Measurements from ENCODE around the gene SIRPG. TPM values are rescaled to one million over a fixed set of nuclear protein-coding genes. Genes with fewer than 3 reads are reported as not detected.
A peak's percentile ranks its signal among the peaks of the same experiment; 100 is the strongest.
"Not testable (repeated sequence)": the region's sequence is repeated elsewhere in the genome, so short reads cannot be mapped to it uniquely, and the experiment has no call there.

The SIRPG gene
- total RNA-seq, 1 donor from 2014 or later = not detected

DNA sequence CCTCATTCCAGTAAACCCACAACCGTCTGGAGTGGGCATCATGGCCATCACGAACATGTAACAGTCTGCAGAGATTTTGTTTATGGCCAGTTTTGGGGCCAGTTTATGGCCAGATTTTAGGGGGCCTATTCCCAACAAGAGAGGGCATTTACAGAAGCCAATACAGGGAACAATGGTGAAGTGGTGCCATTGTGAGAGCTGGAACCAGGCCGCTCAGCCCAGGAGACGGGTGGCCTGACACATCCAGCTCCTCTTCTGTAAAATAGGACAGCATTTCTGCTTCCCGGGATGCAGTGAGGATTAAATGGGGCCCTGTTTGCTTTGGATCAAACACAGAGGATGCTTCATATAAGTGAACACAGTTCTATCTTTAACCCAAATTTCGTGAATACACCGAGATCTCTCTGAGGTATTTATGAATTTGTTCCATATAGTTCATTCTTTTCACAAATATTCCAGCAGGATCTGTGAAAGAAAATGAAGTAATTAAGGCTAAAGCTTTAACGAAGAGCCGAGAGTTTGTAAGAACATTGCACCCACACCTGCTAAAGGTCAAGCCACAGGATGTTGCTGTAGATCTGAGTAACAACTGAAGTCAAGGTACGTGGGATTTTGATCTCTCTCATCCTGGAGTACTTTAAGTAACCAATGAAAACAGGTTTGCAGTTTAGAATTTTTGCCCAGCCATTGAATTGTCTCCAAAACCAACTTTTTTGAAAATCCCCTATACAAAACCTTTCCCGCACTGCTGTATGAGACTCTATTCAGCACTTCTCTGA is 14.5 kb upstream of the SIRPG start:
- DNase-seq (ENCODE audit: low read depth in 2 of 2) = no peak

DNA sequence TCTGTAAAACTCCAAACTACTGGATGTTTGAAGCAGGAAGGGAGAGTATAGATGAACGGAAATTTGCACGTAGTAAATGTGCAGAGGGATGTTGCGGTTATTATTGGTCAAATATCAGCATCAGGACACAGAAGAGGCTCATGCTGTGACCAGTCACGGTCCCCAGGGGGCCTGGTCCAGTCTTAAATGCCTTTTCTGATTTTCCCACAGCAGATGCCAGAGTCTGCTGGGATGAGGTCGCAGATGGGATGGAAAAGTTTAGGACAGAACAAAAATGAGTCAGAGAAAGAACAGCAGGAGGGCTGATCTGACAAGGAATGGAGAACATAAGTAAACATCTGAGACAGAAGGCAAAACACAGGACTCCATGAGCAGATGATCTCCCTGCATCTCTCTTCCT is 11.7 kb upstream of the SIRPG start:
- DNase-seq (ENCODE audit: low read depth in 2 of 2) = no peak

DNA sequence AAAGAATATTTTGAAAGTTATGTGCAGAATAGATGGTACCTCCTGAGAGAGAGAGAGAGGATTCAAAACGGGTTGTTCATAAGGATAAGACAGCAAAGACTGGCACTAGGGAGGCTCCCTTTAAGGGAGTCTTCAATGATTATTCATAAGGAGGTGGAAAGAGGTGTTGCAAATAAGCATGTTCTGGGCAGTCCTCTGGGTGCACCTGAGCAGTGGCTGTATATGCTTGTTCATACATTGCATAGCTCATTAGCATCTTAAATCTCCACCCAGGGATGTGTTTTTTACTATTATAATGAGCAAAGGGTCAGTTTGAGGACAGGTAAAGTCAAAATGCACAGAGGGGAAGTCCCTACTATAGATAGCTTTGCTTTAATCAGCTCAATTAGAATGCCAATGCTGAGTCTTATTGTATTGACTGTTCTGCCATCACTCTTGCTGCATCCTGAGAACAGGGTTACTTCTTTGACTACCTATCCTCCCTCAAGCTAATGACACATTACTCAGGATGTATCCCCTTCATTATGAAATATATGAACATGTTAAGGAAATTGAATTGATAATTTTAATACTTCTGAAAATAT is 10.0 kb upstream of the SIRPG start:
- DNase-seq (ENCODE audit: low read depth in 2 of 2) = no peak

DNA sequence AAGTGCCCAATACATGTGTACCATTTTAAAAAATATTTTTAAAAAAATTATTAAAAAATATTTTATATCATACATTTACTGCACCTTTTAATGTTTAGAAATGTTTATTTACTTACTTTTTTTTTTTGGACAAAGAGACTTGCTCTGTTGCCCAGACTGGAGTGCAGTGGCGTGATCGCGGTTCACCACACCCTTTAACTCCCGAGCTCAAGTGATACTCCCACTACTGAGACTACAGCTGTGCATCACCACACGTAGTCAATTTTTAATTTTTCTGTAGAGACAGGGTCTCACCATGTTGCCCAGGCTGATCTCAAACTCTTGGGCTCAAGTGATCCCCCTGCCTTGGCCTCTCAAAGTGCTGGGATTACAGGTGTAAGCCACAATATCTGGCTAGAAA is 9.2 kb upstream of the SIRPG start:
- DNase-seq (ENCODE audit: low read depth in 2 of 2) = no peak

DNA sequence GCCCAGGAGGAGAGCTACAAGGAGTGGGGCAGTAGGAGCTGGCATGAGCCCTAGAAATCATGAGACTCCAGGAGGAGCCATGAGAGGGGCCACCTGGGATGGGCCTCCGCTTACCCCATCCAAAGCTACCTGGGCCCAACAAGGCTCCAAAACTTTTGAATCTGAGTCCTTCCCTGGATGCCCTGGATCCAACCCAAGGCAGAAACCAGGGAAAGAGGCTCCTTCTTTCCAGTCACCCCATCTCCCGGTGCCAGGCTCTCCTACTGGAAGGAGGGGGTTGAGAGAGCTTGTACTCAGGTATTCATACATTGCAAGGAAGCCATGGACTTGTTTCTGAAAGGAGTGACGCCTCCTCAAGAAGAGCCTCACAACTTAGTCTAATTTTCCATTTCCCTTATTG is 7.8 kb upstream of the SIRPG start:
- no peak for DNase-seq (ENCODE audit: low read depth in 2 of 2)

DNA sequence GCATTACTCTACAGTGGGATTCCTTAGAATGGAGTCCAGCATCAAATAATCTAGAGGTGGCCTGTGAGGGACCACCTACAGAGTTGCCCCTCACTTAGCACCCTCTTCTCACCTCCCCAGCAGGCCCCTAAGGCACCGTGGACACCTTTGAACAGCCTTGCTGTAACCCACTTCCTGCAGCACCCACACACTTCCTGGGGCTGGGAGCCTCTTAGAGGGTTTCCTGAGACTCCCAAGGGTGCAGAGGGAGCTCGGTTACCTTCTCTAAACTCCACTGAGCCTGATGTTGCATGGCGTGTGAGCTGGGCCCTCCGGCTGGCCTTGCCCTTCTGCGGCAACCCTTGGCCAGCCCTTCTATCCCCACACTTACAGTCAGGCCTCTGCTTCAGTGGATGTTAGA is 7.3 kb upstream of the SIRPG start:
- DNase-seq (ENCODE audit: low read depth in 2 of 2) = no peak

DNA sequence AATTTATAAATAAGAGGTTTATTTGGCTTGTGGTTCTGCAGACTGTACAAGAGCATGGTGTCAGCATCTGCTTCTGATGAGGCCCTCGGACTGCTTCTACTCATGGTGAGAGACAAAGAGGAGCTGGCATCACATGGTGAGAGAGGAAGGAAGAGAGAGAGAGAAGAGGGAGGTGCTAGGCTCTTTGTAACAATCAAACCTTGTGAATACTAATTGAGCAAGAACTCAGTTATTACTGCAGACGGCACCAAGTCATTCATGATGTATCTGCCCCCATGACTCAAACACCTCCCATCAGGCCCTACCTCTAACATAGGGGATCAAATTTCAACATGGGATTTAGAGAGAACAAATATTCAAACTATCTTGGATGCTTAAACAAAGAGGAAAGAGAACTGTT is 6.3 kb upstream of the SIRPG start:
- DNase-seq (ENCODE audit: low read depth in 2 of 2) = no peak

DNA sequence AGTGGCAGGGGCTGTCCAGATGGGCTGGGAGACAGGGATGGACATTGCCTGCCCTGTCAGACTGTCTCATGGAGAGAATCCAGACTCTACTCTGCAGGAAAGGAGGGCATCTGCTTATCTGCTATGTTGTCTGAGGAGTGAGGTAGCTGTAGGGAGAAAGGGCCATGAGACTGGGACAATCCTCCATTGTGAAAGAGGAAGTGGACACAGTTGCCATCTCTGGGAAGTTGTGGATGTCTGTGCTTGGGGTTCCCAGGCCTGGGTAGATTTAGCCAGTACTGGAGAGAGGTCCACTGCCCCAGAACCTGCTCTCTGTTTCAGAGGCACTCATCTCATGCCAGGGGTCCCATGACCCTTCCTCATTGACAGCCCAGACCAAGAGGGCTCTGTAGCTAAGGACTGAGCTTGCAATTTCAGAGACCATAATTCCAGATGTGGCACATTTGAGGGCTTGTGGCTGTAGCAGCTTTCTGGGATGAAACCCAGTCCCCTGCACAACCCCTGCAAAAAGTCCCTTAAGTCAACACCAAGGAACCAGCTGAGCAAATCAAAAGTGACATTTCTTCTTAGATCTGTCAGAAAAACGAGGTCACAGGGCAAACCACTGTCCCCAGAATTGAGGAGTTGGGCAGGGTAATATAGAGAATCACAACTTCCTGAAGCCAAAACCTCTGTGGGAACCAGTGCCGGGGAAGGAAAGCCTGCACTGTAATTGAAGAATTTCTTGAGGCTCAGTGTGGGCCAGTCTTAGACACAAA is 4.1 kb upstream of the SIRPG start:
- DNase-seq (ENCODE audit: low read depth in 2 of 2) = no peak

DNA sequence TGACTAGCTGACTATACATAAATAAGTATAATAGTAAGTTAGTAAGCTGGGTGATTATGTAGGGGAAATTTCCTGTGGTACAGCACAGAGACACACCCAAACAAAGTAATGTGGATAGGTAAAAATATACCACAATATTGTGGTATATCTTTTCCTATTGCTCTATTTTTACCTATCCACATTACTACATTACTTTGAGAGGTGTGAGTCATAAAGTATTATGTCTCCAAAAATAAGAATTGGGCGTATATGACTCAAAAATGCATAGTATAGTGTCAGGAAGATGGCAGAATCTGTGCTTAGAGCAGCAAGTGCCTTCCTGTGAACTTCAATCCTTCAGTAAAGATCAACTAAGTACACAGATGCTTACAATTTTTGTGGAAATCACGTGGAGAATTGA is 2.7 kb upstream of the SIRPG start:
- no peak for DNase-seq (ENCODE audit: low read depth in 2 of 2)

DNA sequence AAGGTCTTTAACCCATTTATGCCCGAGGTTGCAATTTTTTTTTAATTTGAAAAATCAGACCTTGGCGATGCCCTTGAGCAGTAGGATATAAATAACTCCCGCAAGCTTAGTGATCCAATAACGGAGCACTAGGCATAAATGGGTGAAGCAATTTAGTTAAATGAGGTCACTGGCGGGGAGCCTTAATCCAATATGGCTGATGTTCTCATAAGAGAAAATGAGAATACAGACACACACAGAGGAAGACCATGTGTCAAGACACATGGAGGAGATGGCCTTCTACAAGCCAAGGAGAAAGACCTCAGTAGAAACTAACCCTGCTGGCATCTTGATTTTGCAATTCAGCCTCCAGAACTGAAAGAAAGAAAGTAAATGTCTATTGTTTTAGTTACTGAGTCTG is 735 bp downstream of the SIRPG start:
- no peak for DNase-seq (ENCODE audit: low read depth in 2 of 2)

DNA sequence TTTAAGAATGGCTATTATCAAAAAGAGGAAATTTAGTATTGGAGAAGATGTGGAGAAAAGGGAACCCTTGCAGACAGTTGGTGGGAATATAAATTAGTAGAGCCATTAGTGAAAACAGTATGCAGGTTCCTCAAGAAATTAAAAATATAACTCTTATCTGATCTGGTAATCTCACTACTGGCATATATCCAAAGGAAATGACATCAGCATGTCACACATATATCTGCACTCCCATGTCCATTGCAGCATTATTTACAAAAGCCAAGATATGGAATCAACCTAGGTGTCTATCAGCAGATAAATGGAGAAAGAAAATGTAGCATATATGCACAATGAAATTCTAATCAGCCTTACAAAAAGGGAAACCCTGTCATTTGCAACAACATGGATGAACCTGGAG is 2.6 kb downstream of the SIRPG start:
- DNase-seq (ENCODE audit: low read depth in 2 of 2) = no peak

DNA sequence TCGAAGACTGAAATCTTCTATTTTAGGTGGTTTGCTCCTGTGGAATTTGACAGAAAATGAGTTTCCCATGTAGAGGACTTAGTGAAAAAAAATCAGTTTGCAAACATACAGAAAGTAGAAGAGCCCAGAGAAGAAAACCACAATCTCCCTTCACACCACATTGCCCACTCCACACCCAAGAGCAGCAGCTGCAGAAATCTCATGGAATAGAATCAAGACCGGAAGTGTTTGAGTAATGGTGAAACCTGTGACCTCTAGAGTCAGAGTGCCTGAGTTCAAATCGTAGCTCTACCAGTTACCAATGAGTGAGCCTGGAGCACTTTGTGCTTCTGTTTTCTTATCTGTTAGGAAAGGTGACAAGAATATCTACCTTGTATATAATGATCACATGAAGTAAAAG is 4.6 kb downstream of the SIRPG start:
- no peak for DNase-seq (ENCODE audit: low read depth in 2 of 2)

DNA sequence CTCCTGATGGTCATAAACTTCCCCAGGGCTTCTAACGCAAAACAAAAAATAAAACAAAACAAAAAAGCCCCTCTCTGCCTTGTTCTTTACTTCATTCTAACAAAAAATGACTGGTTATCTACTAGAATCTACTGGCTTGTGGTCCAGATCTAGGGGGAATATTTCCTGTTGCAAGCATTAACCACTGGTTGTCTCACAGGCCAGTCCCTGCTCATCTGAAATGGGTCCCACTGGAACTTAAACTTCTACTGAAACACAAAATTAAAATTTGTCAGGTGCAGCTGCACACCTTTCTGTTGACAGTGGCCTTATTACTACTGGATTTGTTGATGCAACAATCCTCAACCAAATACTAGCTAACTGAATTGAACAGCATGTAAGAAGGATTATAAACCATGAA is 5.5 kb downstream of the SIRPG start:
- DNase-seq (ENCODE audit: low read depth in 2 of 2) = no peak

DNA sequence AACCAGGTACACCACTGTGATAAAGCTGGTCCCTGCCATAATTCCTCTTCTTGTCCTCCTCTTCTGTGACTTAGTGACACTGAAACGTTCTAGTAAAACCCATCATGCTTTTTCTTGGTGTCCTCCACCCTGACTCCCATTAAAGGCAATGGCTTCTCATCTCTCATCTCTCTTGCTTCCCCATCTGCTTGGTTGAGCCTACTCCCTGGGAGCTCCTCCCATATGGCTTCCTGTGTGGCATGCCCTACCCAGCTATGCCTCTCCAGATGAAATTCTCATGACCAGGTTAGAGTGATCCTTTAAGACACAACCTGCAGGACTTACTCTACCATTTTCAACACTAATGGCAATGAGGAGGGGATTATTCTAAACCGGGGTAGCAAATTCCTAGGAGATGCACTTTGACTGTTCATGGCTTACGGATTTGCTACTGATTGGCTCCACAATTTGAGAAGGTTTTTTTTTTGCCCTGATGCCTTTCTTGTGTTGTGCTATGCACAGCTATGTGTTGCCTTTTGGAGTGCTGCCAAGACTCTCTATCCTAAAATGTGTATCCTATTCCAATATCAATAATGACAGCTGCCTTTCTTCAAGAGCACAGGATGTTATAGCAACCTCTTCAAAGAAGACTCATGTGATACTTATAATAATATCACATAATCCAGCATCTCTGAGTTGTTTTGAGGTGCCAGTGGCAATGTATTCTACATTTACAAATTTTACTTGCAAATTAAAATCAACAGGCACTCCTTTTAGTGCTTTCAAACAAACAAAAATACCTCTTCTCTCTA is 6.1 kb downstream of the SIRPG start:
- no peak for DNase-seq (ENCODE audit: low read depth in 2 of 2)

DNA sequence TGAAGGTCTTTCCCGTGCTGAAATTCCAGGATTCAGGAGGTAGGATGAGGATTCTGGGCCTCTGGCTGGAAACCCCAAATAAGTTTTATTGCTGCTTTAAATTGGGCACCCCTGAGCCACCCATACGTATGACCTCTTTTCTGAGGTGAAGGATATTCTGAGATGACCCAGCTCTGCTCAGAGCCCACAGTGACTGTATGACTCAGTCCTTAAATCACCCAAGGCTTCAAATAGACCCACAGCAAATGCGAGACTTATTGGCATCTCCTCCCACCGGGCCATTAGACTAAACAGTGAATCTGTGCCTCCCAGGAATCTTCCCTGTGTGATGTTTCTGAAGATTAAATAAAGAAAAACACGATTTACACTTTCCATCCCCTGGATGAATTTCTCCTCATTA is 9.5 kb downstream of the SIRPG start:
- DNase-seq (ENCODE audit: low read depth in 2 of 2) = no peak

DNA sequence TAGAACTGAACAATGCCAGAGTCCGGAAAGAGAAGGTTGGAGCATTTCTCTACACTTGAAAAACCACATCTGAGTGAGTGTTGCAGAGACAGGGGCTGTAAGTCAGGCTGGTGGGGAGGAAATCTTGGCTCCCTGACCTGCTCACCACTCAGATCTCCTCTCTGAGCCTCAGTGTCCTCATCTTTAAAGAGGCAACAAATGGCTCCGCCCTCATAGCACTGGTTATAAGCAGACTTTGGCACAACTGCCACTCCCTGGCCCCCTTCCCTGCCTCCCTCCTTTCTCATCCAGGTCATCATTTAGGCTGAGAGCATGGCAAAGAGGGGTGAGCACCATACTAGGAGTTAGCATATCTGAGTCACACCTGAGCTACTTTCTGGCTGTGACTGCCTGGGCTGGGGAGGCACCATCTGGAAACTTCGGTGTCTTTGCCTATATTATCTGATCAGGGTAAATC is 10.6 kb downstream of the SIRPG start:
- DNase-seq (ENCODE audit: low read depth in 2 of 2) = no peak

DNA sequence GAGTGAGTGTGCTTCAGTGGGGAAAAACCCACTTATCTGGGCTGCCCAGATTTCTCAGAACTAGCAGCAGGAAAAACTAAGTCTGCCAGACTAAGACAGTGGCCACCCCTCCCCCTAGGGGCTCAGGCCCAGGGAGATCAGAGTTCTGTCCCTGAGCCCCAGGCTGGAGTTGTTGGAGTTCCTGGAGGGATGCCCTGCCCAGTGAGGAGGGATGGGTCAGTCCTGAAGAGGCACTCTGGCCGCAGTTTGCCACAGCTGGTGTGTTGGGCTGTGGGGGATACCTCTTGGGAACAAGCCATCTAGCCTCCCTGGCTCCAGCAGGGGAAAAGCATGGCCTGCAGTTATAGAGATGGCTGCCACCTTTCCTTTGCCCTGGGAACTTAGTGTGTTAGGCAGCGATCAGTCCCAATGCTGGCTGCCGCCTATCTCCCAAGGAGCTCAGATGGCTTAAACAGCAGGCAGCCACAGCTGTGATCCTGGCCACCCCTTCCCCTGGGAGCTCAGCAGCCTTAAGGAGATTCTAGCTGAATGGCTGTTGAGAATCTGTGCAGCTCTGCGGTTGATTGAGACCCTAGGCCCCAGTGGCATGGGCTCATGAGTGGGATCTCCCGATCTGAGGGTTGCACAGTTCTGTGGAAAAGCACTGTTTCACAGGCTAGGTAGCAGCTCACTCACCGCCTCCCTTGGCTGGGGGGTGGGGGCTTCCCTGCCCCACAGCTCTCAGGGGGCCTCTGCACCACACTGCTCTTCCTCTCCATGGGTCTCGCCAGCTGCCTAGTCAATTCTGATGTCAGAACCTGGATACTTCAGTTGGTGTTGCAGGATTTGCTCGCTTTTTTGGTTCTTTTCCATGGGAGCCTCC is 13.2 kb downstream of the SIRPG start:
- DNase-seq (ENCODE audit: low read depth in 2 of 2) = no peak

DNA sequence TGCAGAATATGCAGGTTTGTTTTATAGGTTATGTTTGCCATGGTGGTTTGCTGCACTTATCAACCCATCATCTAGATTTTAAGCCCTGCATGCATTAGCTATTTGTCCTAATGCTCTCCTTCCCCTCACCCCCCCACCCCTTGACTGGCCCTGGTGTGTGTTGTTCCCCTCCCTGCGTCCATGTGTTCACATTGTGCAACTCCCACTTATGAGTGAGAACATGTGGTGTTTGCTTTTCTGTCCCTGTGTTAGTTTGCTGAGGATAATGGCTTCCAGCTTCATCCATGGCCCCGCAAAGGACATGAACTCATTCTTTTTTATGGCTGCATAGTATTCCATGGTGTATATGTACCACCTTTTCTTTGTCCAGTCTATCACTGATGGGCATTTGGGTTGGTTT is 18.9 kb downstream of the SIRPG start:
- DNase-seq (ENCODE audit: low read depth in 2 of 2) = not testable (repeated sequence)

DNA sequence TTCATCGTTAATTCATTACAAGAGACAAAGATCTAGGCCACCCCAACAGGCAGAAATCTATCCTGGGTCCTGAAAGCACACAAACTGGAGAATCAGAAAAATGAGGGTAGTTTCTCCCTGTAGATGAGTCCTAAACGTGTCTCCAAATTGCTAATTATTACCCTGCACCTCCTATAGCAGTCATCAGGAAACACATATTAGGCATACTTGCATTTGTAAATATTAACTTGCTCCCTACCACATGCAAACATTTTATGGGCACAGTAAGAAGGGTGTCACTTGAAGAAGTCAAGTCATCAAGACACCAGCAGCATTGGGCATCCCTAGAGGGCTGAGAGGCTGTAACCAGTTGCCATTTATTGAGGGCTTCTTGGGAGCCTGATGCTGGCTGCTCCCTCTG is 19.8 kb downstream of the SIRPG start:
- no peak for DNase-seq (ENCODE audit: low read depth in 2 of 2)

DNA sequence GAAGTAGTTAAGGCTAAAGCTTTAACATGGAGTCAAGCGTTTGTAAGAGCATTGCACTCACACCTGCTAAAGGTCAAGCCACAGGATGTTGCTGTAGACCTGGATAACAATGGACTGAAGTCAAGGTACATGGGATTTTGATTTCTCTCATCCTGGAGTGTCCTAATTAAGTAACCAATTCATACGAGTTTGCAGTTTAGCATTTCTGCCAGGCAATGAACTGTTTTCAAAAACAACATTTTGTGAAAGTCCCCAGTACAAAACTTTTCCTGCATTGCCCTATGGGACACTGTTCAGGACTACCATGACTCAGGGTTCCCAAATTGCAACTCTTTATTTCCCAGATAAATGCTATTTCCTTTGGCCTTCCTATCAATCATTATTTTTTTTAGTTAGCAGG is 20.4 kb downstream of the SIRPG start:
- peak; percentile 76 to 93 for DNase-seq (ENCODE audit: low read depth in 2 of 2)

DNA sequence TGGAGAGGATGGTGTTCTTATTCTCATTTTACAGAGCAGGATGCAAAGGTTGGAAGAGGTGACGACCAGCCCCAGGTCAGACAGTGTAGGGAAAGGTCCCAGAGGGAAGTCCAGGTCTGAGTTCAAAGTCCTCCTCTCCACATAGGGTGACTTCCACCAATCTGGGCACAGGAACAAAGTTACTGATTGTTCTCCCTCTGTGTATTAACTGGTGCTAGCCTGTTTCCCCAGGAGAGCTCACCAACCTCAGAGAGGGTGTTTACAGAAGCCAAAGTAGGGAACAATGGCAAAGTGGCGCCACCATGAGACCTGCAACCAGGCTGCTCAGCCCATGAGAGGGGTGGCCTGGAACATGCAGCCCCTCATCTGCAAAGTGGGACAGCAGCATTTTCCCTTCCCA is 21.0 kb downstream of the SIRPG start:
- peak in 1 of 2 donors; percentile 29 for DNase-seq (ENCODE audit: low read depth in 2 of 2)

Data from dermis microvascular lymphatic vessel endothelial cell (primary cell).